Duodenal mucosa (tissue), 2 donors: ENCODE measurements around the gene TENT5C.

Source experiments
- H3K27ac ChIP-seq: one replicate; pipeline ENCODE4 v1.7.0; 2013; ENCODE audit warnings: low read depth, low read length
- H3K27me3 ChIP-seq, 2 donors: one replicate each; pipeline ENCODE4 v1.7.0; 2013; ENCODE audit warnings: low read length in 2 of 2, control low read depth in 1 of 2; ENCODE audit not compliant: insufficient read depth in 2 of 2, control insufficient read depth in 1 of 2
- H3K36me3 ChIP-seq, 2 donors: one replicate each; pipeline ENCODE4 v1.7.0; 2013; ENCODE audit warnings: low read length in 2 of 2, control low read depth in 1 of 2; ENCODE audit not compliant: insufficient read depth in 2 of 2, control insufficient read depth in 1 of 2
- H3K4me1 ChIP-seq, 2 donors: one replicate each; pipeline ENCODE4 v1.7.0; 2013; ENCODE audit warnings: low read length in 2 of 2, control low read depth in 1 of 2; ENCODE audit not compliant: insufficient read depth in 2 of 2, control insufficient read depth in 1 of 2
- H3K4me3 ChIP-seq, 2 donors: one replicate each; pipeline ENCODE4 v1.7.0; 2013; ENCODE audit warnings: low read length in 2 of 2, low read depth in 1 of 2
- H3K9ac ChIP-seq, 2 donors: one replicate each; pipeline ENCODE4 v1.7.0; 2013; ENCODE audit warnings: low read length in 2 of 2, low read depth in 1 of 2
- H3K9me3 ChIP-seq, 2 donors: one replicate each; pipeline ENCODE4 v1.7.0; 2013; ENCODE audit warnings: low read length in 2 of 2, control low read depth in 1 of 2; ENCODE audit not compliant: control insufficient read depth in 1 of 2

TENT5C gene

DNA sequence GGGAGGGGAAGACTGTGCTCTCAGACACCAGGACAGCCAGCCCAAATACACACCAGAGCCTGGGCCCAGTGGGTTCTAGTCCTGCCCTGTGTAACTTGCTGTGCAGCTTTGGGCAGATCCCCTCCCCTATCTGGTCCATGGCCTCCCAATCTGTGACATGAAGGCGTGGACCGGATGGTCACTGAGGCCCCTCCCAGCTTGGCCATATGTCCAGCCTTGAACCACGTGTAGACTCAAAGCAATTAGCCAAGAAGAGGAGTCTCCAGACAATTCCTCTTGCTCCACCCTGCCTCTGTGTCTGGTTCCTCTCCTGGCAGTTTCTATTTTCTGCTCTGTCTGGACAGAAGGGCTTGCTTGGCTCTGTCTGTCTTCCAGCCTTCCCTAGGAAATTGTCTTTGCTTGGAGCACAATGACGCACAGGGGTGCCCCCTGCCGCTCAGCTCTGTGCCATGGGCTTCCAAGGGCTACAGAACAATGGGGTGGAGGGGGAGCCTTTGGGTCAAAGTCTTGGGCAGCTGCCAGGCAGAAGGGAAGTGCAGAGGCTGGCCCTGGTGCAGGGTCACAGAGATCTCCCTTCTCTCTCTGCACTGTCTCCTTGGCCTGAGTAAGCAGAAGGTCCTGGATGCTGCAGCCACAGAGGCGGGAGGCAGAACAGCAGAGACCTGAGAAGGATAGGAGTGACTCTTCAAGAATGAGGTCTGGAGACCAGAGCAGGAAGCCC lies 66.1 kb downstream of the TENT5C start:
- H3K27ac ChIP-seq: no peak overlapping the region
- peaks cover 9 to 15% of the 10 kb centered on the region in 2 donors for H3K4me1 ChIP-seq
- no peaks in the 10 kb centered on the region for H3K36me3 ChIP-seq
- H3K27me3 ChIP-seq: no peaks in the 10 kb centered on the region
- H3K9me3 ChIP-seq: no peaks in the 10 kb centered on the region
- no peak overlapping the region for H3K9ac ChIP-seq
- no peak overlapping the region for H3K4me3 ChIP-seq

DNA sequence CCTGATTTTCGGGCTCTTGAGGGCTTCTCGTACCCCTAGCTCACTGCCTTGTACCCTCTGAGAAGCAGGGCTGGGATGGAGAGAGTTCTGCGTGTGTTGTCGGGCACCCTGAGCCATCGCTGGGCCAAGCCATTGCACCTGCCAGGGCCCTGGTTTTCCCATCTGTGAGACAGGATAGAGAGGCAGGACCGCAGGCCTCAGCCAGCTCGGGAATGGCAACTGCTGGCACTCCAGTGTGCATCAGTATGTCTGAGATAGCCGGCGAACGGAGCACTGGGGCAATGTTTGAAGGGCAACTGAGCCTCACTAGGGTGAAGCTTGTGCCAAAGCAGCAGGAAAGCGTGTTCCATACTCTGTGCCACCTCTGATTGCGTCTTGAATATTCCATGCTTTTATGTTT lies 66.9 kb downstream of the TENT5C start:
- H3K27ac ChIP-seq: no peak overlapping the region
- H3K9me3 ChIP-seq: no peaks in the 10 kb centered on the region
- no peak overlapping the region for H3K9ac ChIP-seq
- peaks cover 9 to 17% of the 10 kb centered on the region in 2 donors for H3K4me1 ChIP-seq
- H3K36me3 ChIP-seq: no peaks in the 10 kb centered on the region
- no peak overlapping the region for H3K4me3 ChIP-seq
- no peaks in the 10 kb centered on the region for H3K27me3 ChIP-seq

DNA sequence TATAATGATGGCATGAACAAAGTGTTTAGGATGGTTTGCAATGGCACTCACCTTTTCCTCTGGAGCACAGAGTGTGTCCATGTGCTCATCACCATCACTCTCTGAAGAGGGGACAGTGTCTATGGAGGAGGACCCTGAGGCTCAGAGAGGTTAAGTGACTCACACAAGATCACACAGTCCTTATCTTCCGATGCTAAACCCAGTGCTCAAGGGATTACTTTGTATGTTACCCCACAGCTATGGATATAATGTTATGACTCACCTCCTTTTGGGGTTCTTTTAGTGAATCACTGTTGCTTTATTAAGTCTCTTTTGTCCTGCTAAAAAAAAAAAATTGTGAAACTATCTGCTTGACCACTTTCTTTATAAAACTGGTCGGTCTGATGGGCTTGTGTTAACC lies 67.6 kb downstream of the TENT5C start:
- Histone ChIP-seq H3K36me3 (no peaks in the 10 kb centered on the region), H3K27ac (no peak overlapping the region), H3K9me3 (no peaks in the 10 kb centered on the region), H3K4me3 (no peak overlapping the region), H3K4me1 (peaks cover 9 to 17% of the 10 kb centered on the region in 2 donors), H3K27me3 (no peaks in the 10 kb centered on the region), H3K9ac (no peak overlapping the region)

DNA sequence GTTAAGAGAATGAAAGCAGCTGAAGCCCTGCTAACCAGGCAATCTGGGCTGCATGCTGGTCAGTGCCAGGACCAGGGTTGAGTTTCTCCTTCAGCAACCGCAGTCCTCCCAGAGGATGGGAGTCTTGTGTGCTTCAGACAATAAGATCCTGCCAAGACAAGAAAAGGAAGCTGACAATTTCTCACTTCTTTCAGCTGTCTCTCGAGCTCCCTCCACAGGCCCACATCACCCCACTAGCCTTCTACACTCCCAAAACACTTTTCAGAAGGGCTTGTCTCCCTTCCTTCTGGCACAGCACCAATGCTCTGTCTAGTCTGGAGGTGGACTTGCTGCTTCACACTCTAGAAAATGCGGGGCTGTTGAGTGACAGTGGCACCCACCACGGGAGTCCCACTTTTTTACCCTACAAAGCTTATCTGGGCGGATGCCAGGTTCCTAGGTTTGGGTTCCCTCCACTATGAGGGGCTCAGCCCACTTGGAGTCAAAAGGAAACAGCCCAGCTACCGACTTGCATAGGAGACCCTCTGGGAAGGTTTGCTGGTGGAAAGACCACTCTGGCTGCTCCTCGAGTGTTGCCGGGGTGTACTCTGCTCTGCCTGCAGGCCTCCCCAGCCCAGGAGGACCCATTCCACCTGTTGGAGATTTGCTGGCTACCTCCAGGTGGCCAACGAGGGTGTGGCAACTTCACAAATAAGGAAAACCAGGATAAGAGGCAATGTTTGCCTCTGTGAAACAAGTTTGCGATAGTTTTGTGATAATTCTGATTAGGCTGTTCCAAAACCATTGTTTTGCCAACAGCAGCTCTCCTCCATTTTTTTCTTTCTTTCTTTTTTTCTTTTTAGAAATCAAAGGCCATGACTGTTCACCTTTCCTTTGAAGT lies 68.9 kb downstream of the TENT5C start:
- H3K36me3 ChIP-seq: no peaks in the 10 kb centered on the region
- no peaks in the 10 kb centered on the region for H3K27me3 ChIP-seq
- H3K4me1 ChIP-seq: peaks cover 9 to 17% of the 10 kb centered on the region in 2 donors
- H3K9me3 ChIP-seq: no peaks in the 10 kb centered on the region
- H3K27ac ChIP-seq: no peak overlapping the region
- no peak overlapping the region for H3K9ac ChIP-seq
- H3K4me3 ChIP-seq: no peak overlapping the region

DNA sequence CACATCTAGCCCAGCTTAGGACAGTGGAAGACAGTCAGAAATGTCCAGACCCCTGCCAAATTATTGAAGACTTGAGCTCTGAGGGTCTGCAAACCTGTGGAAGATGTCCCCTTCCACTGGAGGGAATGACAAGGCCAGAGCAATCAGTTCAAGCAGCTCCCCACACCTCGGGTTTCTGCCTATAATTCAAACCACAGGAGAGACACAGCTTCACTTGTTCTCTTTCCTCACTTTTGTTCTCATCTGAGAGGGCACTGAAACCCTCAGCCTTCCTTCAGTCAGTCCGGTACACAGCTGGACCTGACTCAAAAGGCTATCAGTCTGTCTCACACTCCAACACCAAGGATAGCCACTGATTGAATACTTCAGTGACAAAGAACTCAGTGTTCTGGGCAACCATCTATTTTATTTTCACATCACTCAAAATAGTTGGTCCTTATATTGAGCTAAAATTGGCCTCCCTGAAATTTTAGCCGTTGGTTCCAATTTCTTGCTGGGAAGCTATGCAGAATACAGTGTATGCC lies 70.1 kb downstream of the TENT5C start:
- Histone ChIP-seq H3K27me3 (no peaks in the 10 kb centered on the region), H3K4me3 (no peak overlapping the region), H3K36me3 (no peaks in the 10 kb centered on the region), H3K9ac (no peak overlapping the region), H3K9me3 (no peaks in the 10 kb centered on the region), H3K4me1 (peaks cover 12 to 17% of the 10 kb centered on the region in 2 donors), H3K27ac (no peak overlapping the region)

DNA sequence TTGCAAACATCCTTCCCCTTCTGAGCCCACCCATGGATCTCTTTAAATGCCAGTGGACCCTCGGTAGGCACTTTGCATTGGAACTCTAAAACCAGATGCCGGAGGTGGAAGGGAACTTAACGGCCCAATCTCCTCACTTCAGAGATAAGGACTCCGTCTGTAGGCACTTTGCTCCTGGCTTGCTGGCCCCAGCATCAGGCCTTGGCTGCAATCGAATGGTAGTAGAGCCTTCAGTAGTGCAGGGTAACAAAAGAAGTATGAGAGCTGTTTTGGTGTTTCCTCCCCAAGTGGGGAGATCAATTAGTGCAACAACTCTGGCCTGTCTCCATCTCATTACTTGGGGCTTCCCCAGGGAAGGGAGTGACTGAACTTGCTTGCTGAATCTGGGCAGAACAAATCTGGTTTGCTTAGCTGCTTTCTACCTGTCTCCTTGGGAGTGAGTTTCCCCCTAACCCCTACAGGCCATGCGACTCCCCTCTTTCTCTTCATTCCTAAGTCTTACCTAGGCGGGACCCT lies 70.8 kb downstream of the TENT5C start:
- Histone ChIP-seq H3K27me3 (no peaks in the 10 kb centered on the region), H3K27ac (no peak overlapping the region), H3K36me3 (no peaks in the 10 kb centered on the region), H3K4me3 (no peak overlapping the region), H3K9me3 (no peaks in the 10 kb centered on the region), H3K4me1 (peaks cover 7 to 15% of the 10 kb centered on the region in 2 donors), H3K9ac (no peak overlapping the region)
